Keratinocyte (primary cell): ENCODE data around the gene EEF2K. TPM values are rescaled to one million over a fixed set of nuclear protein-coding genes. Genes with fewer than 3 reads are reported as not detected.
"Not testable (repeated sequence)": the region's sequence is repeated elsewhere in the genome, so short reads cannot be mapped to it uniquely, and the experiment has no call there.

ENCODE experiments used
- DNase-seq: peaks from one replicate; pipeline ENCODE4 v3.0.0-alpha.2; 2011; ENCODE audit warnings: low read depth, missing footprints, low spot score
- FAIRE-seq: peaks from 2 replicates; lab custom pipeline; 2011; peaks lifted over from hg19 to GRCh38; lab: Jason Lieb, UNC
- H2AFZ ChIP-seq: 2 replicates; pipeline ENCODE4 v1.6.0; 2012; ENCODE audit warnings: low read length, control low read depth, inconsistent platforms; ENCODE audit not compliant: control insufficient read depth
- H3K27ac ChIP-seq: 2 replicates; pipeline ENCODE4 v1.5.1; 2011; ENCODE audit warnings: low read length; ENCODE audit not compliant: control insufficient read depth, insufficient read depth
- H3K27me3 ChIP-seq: 3 replicates; pipeline ENCODE4 v1.6.0; 2011; ENCODE audit warnings: low read length; ENCODE audit not compliant: control insufficient read depth, insufficient read depth; ENCODE audit errors: extremely low read depth
- H3K36me3 ChIP-seq, 2 experiments: 2 replicates in 1 of 2; 3 replicates in 1 of 2; pipeline ENCODE4 v1.5.1; 2011; ENCODE audit warnings: low read length in 2 of 2, mild to moderate bottlenecking in 1 of 2; ENCODE audit not compliant: control insufficient read depth in 2 of 2, insufficient read depth in 2 of 2; ENCODE audit errors: extremely low read depth in 1 of 2
- H3K4me1 ChIP-seq: 3 replicates; pipeline ENCODE4 v1.5.1; 2011; ENCODE audit warnings: low read length; ENCODE audit not compliant: control insufficient read depth, insufficient read depth; ENCODE audit errors: extremely low read depth
- H3K4me2 ChIP-seq: 3 replicates; pipeline ENCODE4 v1.6.0; 2011; ENCODE audit warnings: low read depth, low read length; ENCODE audit not compliant: control insufficient read depth, insufficient read depth; ENCODE audit errors: extremely low read depth
- H3K4me3 ChIP-seq, 3 experiments: fragments of 200-600 bp in 1 of 3; sonication (generic) in 1 of 3; 2 replicates in 2 of 3; 3 replicates in 1 of 3; pipeline ENCODE4 v1.5.1; 2011 to 2016; ENCODE audit warnings: low read length in 3 of 3, mild to moderate bottlenecking in 3 of 3, control low read depth in 2 of 3, inconsistent platforms in 1 of 3, low read depth in 1 of 3, mixed read lengths in 1 of 3, mixed run types in 1 of 3, moderate library complexity in 1 of 3; ENCODE audit not compliant: control insufficient read depth in 2 of 3, insufficient read depth in 2 of 3; ENCODE audit errors: extremely low read depth in 1 of 3
- H3K79me2 ChIP-seq: 2 replicates; pipeline ENCODE4 v1.6.0; 2012; ENCODE audit warnings: low read length; ENCODE audit not compliant: control insufficient read depth, insufficient read depth
- H3K9ac ChIP-seq: 3 replicates; pipeline ENCODE4 v1.6.0; 2011; ENCODE audit warnings: low read length; ENCODE audit not compliant: control insufficient read depth, insufficient read depth; ENCODE audit errors: extremely low read depth
- H3K9me1 ChIP-seq: 3 replicates; pipeline ENCODE4 v1.6.0; 2011; ENCODE audit warnings: low read length; ENCODE audit not compliant: control insufficient read depth, insufficient read depth; ENCODE audit errors: extremely low read depth
- H3K9me3 ChIP-seq: 2 replicates; pipeline ENCODE4 v1.5.1; 2012; ENCODE audit warnings: low read depth, low read length; ENCODE audit not compliant: control insufficient read depth
- H4K20me1 ChIP-seq: 3 replicates; pipeline ENCODE4 v1.6.0; 2011; ENCODE audit warnings: low read length; ENCODE audit not compliant: control insufficient read depth, insufficient read depth; ENCODE audit errors: extremely low read depth
- CTCF ChIP-seq, 3 experiments: IDR thresholded peaks in 1 of 3; conservative IDR thresholded peaks in 1 of 3; optimal IDR thresholded peaks in 1 of 3; 2 replicates in 2 of 3; 3 replicates in 1 of 3; pipeline versions ENCODE3 to v1.5.1; 2011; ENCODE audit warnings: low read length in 3 of 3, mild to moderate bottlenecking in 3 of 3, moderate library complexity in 2 of 3, control low read depth in 1 of 3, inconsistent platforms in 1 of 3; ENCODE audit not compliant: insufficient read depth in 2 of 3; ENCODE audit errors: extremely low read depth in 1 of 3
- EZH2 ChIP-seq: IDR thresholded peaks from one replicate; pipeline ENCODE4 v1.6.1; 2012; ENCODE audit warnings: inconsistent platforms, mild to moderate bottlenecking, low read length, moderate library complexity
- dilution Hi-C: fragments of 300-500 bp; cut with MboI; formaldehyde crosslinking; loops from one replicate; pipeline ENCODE4 v1.7.0; 2020; ENCODE audit warnings: low sequenced_read_pairs; ENCODE audit not compliant: extremely low pct_ligation_motif_present
- polyA plus RNA-seq, 5 experiments: library from polyadenylated mRNA; depleted of rRNA in 3 of 5; stranded (reverse) in 3 of 5; stranded (forward) in 1 of 5; unstranded in 1 of 5; fragments of >200 nt; gene quantifications; 1 replicate in 1 of 5; 2 replicates in 3 of 5; 3 replicates in 1 of 5; pipeline versions ENCODE4 v1.2.1 to v1.2.3, GENCODE V29; 2011 to 2012; ENCODE audit warnings: missing spikeins in 2 of 5, low read depth in 1 of 5, low replicate concordance in 1 of 5

Gene EEF2K
- polyA plus RNA-seq, 1 donor (not counting 4 experiments of a cell fraction or from before 2014, with no cell fraction given): 7.3 TPM

- peaks cover 2 to 7% of the 10 kb centered on the region in 2 experiments for H3K36me3 ChIP-seq
- no peaks in the 10 kb centered on the region for H4K20me1 ChIP-seq
- DNase-seq (no peak), FAIRE-seq (no peak)
- peaks cover 40% of the 10 kb centered on the region for H3K79me2 ChIP-seq
- H3K27ac ChIP-seq: no peak overlapping the region
- H3K9ac ChIP-seq: no peak overlapping the region
- dilution Hi-C loops: no loop called here
- H2AFZ ChIP-seq: no peak overlapping the region
- H3K9me3 ChIP-seq: no peaks in the 10 kb centered on the region
- H3K9me1 ChIP-seq: peaks cover 4% of the 10 kb centered on the region
- H3K27me3 ChIP-seq: no peaks in the 10 kb centered on the region
- no peak for TF ChIP-seq EZH2
- no peak for TF ChIP-seq CTCF (optimal IDR thresholded peaks at IDR 0.05 in 1 of 3, IDR thresholded peaks at IDR 0.05 in 1 of 3, conservative IDR thresholded peaks at IDR 0.05 in 1 of 3; ENCODE audit: extremely low read depth in 1 of 3, insufficient read depth in 2 of 3, low read length in 3 of 3)
- H3K4me1 ChIP-seq: peaks cover 4% of the 10 kb centered on the region
- no peak overlapping the region for H3K4me3 ChIP-seq
- H3K4me2 ChIP-seq: no peak overlapping the region
Observed at GRCh38 chr16:22214889-22215288, 8.8 kb downstream of the EEF2K start.

- H3K27me3 ChIP-seq: no peaks in the 10 kb centered on the region
- H3K27ac ChIP-seq: no peak overlapping the region
- no peak for TF ChIP-seq EZH2
- TF ChIP-seq CTCF (optimal IDR thresholded peaks at IDR 0.05 in 1 of 3, IDR thresholded peaks at IDR 0.05 in 1 of 3, conservative IDR thresholded peaks at IDR 0.05 in 1 of 3; ENCODE audit: extremely low read depth in 1 of 3, insufficient read depth in 2 of 3, low read length in 3 of 3): no peak
- H4K20me1 ChIP-seq: no peaks in the 10 kb centered on the region
- no peaks in the 10 kb centered on the region for H3K9me3 ChIP-seq
- no peak overlapping the region for H2AFZ ChIP-seq
- H3K79me2 ChIP-seq: peaks cover 32% of the 10 kb centered on the region
- no peak for DNase-seq
- H3K4me3 ChIP-seq: no peak overlapping the region
- peaks cover 2% of the 10 kb centered on the region for H3K9me1 ChIP-seq
- dilution Hi-C loops: no loop called here
- H3K4me2 ChIP-seq: no peak overlapping the region
- no peak overlapping the region for H3K9ac ChIP-seq
- no peaks in the 10 kb centered on the region for H3K4me1 ChIP-seq
- H3K36me3 ChIP-seq: peaks cover 3 to 4% of the 10 kb centered on the region in 2 experiments
- no peak for FAIRE-seq
Observed at GRCh38 chr16:22216191-22216831, 10.2 kb downstream of the EEF2K start.

GRCh38 chr16:22216832-22217225 is 10.8 kb downstream of the EEF2K start:
- H3K4me3 ChIP-seq, H3K9ac ChIP-seq, DNase-seq, H3K27me3 ChIP-seq, H3K9me3 ChIP-seq, H3K4me1 ChIP-seq, H3K27ac ChIP-seq, H4K20me1 ChIP-seq, H3K36me3 ChIP-seq, H3K9me1 ChIP-seq, H2AFZ ChIP-seq, dilution Hi-C loops, H3K4me2 ChIP-seq, FAIRE-seq: not testable (repeated sequence)
- peaks cover 28% of the 10 kb centered on the region for H3K79me2 ChIP-seq
